K562 (cell line): ENCODE results near the gene TIGAR. TPM values are rescaled to one million over a fixed set of nuclear protein-coding genes. Genes with fewer than 3 reads are reported as not detected.

ENCODE experiments used
- ATAC-seq: fragments of 200-7000 bp; cut with Tn5 transposase; 3 replicates; pipeline ENCODE4 v1.9.1; 2020; ENCODE audit warnings: moderate library complexity
- BruUV-seq: library from RNA; stranded (reverse); fragments of 400-500 nt; replicated peaks from 2 replicates; lab custom pipeline; 2021; lab: Mats Ljungman, UMichigan
- CTCF ChIA-PET: fragments of 300-600 bp; formaldehyde crosslinking; extraction: SDS; loops from one replicate; lab custom pipeline; 2021; ENCODE audit warnings: low intra/inter-chr PET ratio; lab: Yijun Ruan, JAX
- POLR2A ChIA-PET: fragments of 300-600, 350-650 bp; sonication (Branson Sonifier 250); formaldehyde crosslinking; extraction: SDS; loops from one replicate; lab custom pipeline; 2021; ENCODE audit warnings: antibody characterized with exemption, inconsistent platforms; lab: Yijun Ruan, JAX
- DNase-seq, 4 experiments: peaks; one replicate each; pipeline versions ENCODE4 v3.0.0 to v3.0.0-alpha.2; 2011 to 2018; ENCODE audit warnings: low spot score in 3 of 4, mixed read lengths in 3 of 4; ENCODE audit errors: extremely low read depth in 1 of 4
- FAIRE-seq: peaks from 2 replicates; lab custom pipeline; 2011; peaks lifted over from hg19 to GRCh38; lab: Jason Lieb, UNC
- H2AFZ ChIP-seq: 2 replicates; pipeline ENCODE4 v1.6.0; 2011; ENCODE audit warnings: low read depth, low read length, control low read depth, inconsistent platforms
- H3K27ac ChIP-seq: fragments of 200-600 bp; 3 replicates; pipeline ENCODE4 v1.8.0; 2011; ENCODE audit warnings: low read depth, mild to moderate bottlenecking, control low read depth, inconsistent platforms, low read length, moderate library complexity, mixed read lengths; ENCODE audit errors: extremely low read depth
- H3K27me3 ChIP-seq, 2 experiments: fragments of 300-600 bp in 1 of 2; 2 replicates in 1 of 2; 3 replicates in 1 of 2; pipeline versions ENCODE4 v1.6.0 to v1.8.0; 2011; ENCODE audit warnings: inconsistent platforms in 2 of 2, low read length in 2 of 2, mild to moderate bottlenecking in 1 of 2, mixed read lengths in 1 of 2, moderate library complexity in 1 of 2; ENCODE audit not compliant: control insufficient read depth in 2 of 2, insufficient read depth in 2 of 2
- H3K36me3 ChIP-seq: fragments of 300-600 bp; 3 replicates; pipeline ENCODE4 v1.8.0; 2011; ENCODE audit warnings: mild to moderate bottlenecking, low read length, inconsistent platforms; ENCODE audit not compliant: control insufficient read depth, insufficient read depth
- H3K4me1 ChIP-seq, 2 experiments: fragments of 200-600 bp in 1 of 2; replicated peaks in 1 of 2; 2 replicates in 1 of 2; 3 replicates in 1 of 2; pipeline versions ENCODE4 v1.5.1 to v1.8.0; 2011; ENCODE audit warnings: inconsistent platforms in 2 of 2, low read length in 2 of 2, mild to moderate bottlenecking in 1 of 2, mixed read lengths in 1 of 2, moderate library complexity in 1 of 2; ENCODE audit not compliant: control insufficient read depth in 2 of 2, insufficient read depth in 2 of 2
- H3K4me2 ChIP-seq: 2 replicates; pipeline ENCODE4 v1.6.1; 2011; ENCODE audit warnings: low read length, control low read depth, inconsistent platforms, mixed read lengths; ENCODE audit not compliant: insufficient read depth
- H3K4me3 ChIP-seq: fragments of 200-600 bp; sonication (generic), shearing (Covaris generic); 2 replicates; pipeline ENCODE4 v1.5.1; 2016; ENCODE audit warnings: control low read depth, inconsistent platforms
- H3K79me2 ChIP-seq: fragments of 200-600 bp; 3 replicates; pipeline ENCODE4 v1.8.0; 2011; ENCODE audit warnings: low read length, inconsistent platforms; ENCODE audit not compliant: control insufficient read depth, insufficient read depth
- H3K9ac ChIP-seq, 2 experiments: 2 replicates each; pipeline versions ENCODE4 v1.6.0 to v1.6.1; 2011; ENCODE audit warnings: low read depth in 2 of 2, low read length in 2 of 2, control low read depth in 1 of 2, inconsistent platforms in 1 of 2, mild to moderate bottlenecking in 1 of 2, mixed read lengths in 1 of 2; ENCODE audit not compliant: insufficient read depth in 1 of 2
- H3K9me1 ChIP-seq: one replicate; pipeline ENCODE4 v1.6.0; 2011; ENCODE audit warnings: inconsistent platforms, mild to moderate bottlenecking, low read length, moderate library complexity; ENCODE audit not compliant: control insufficient read depth, insufficient read depth
- H3K9me3 ChIP-seq: replicated peaks from 2 replicates; pipeline ENCODE4 v1.5.1; 2011; ENCODE audit warnings: low read depth, low read length, inconsistent platforms; ENCODE audit not compliant: control insufficient read depth, insufficient read depth
- H4K20me1 ChIP-seq: replicated peaks from 2 replicates; pipeline ENCODE4 v1.6.1; 2011; ENCODE audit warnings: low read length, inconsistent platforms, mixed read lengths; ENCODE audit not compliant: control insufficient read depth, insufficient read depth
- ESRRB ChIP-seq: fragments of 250-450 bp; sonication (Bioruptor Pico); IDR thresholded peaks from 2 replicates; pipeline ENCODE4 v1.5.0; 2020; ENCODE audit warnings: mild to moderate bottlenecking, moderate library complexity, borderline replicate concordance
- ETV1 ChIP-seq: fragments of 450-650 bp; conservative IDR thresholded peaks from 2 replicates; pipeline ENCODE4 v1.6.1; 2016; ENCODE audit warnings: missing genetic modification characterization, control low read depth, low read depth, missing compliant biosample characterization
- HMBOX1 ChIP-seq: sonication (generic); IDR thresholded peaks from 2 replicates; pipeline ENCODE4 v1.6.1; 2016
- HNRNPLL ChIP-seq: fragments of 200-400 bp; formaldehyde crosslinking; IDR thresholded peaks from 2 replicates; pipeline ENCODE4 v1.6.1; 2017; ENCODE audit warnings: low read length, low read depth, mild to moderate bottlenecking; ENCODE audit not compliant: poor library complexity, severe bottlenecking
- NFE2L1 ChIP-seq: fragments of 450-650 bp; IDR thresholded peaks from 2 replicates; pipeline ENCODE4 v1.6.1; 2016; ENCODE audit warnings: missing genetic modification characterization, low read depth, mild to moderate bottlenecking, missing compliant biosample characterization, moderate library complexity, borderline replicate concordance
- REST ChIP-seq, 2 experiments: fragments of 450-650 bp; formaldehyde crosslinking in 1 of 2; IDR thresholded peaks; 2 replicates each; pipeline versions ENCODE4 v1.4.0 to v1.6.1; 2014 to 2020; ENCODE audit warnings: mild to moderate bottlenecking in 2 of 2, borderline replicate concordance in 1 of 2, low read depth in 1 of 2
- SMAD1 ChIP-seq: fragments of 150-350 bp; IDR thresholded peaks from 2 replicates; pipeline ENCODE4 v1.6.1; 2014; ENCODE audit warnings: low read length, low read depth; ENCODE audit not compliant: partially characterized antibody
- SMARCA4 ChIP-seq: fragments of 450-650 bp; IDR thresholded peaks from 2 replicates; pipeline ENCODE4 v1.6.1; 2016
- STAT5A ChIP-seq: IDR thresholded peaks from 2 replicates; pipeline ENCODE4 v1.6.1; 2012; ENCODE audit warnings: low read length, inconsistent platforms, borderline replicate concordance
- ZNF174 ChIP-seq: fragments of 250-450 bp; sonication (Bioruptor Pico); IDR thresholded peaks from 2 replicates; pipeline ENCODE4 v1.4.0; 2020; ENCODE audit warnings: mild to moderate bottlenecking
- ZNF449 ChIP-seq: fragments of 250-450 bp; sonication (Bioruptor Pico); IDR thresholded peaks from 2 replicates; pipeline ENCODE4 v1.8.0; 2022; ENCODE audit warnings: moderate library complexity, mild to moderate bottlenecking, inconsistent platforms
- WGBS: fragments of 100-300 bp; shearing (Covaris generic); methylation state at CpG from one replicate; pipeline ENCODE4 v1.1.6; 2016; ENCODE audit warnings: low coverage, mixed read lengths; ENCODE audit not compliant: insufficient coverage; ENCODE audit errors: missing lambda C conversion rate; 5-methylcytosine and 5-hydroxymethylcytosine counted together
- in situ Hi-C: fragments of 300-500 bp; cut with MboI; formaldehyde crosslinking; loops from 4 replicates; pipeline ENCODE4 v1.15.0; 2018; ENCODE audit warnings: inconsistent platforms, mixed read lengths
- intact Hi-C: fragments of 100-400 bp; cut with micrococcal nuclease; formaldehyde crosslinking; loops from 2 replicates; pipeline ENCODE4 v1.14.2; 2022
- polyA plus RNA-seq, 8 experiments: library from polyadenylated mRNA; depleted of rRNA in 4 of 8; stranded (reverse) in 5 of 8; unstranded in 3 of 8; fragments of >200 nt; fragmentation: Nextera tagmentation in 2 of 8; fragmentation: Illumina TruSeq in 1 of 8; extraction: Ambion mirVana in 2 of 8; extraction: Trizol in 1 of 8; gene quantifications; 2 replicates each; pipeline versions ENCODE4 v1.2.1 to v1.2.3, GENCODE V29; 2011 to 2014; ENCODE audit warnings: inconsistent platforms in 1 of 8, missing spikeins in 1 of 8
- total RNA-seq, 7 experiments: library from RNA; depleted of rRNA in 6 of 7; stranded (reverse); fragments of >200 nt in 6 of 7; fragmentation: Illumina TruSeq in 2 of 7; extraction: Trizol in 2 of 7; gene quantifications; 2 replicates each; pipeline versions ENCODE4 v1.2.1 to v1.2.3, GENCODE V29; 2011 to 2021; ENCODE audit warnings: low replicate concordance in 1 of 7

Gene TIGAR
- total and polyA plus RNA-seq, 9 of the 15 experiments (the other 6 are each of a cell fraction or from before 2014, with no cell fraction given) = 0.11 to 1.0 (median 0.53) TPM; not detected in 2

- DNase-seq (no peak), FAIRE-seq (no peak), ATAC-seq (no peak)
- H3K36me3 ChIP-seq = peaks cover 82% of the 10 kb centered on the region; the same call in 2 of the 3 replicates
- CTCF ChIA-PET = no interaction called here
- no peaks in the 10 kb centered on the region for H3K79me2 ChIP-seq
- no peak overlapping the region for H3K27ac ChIP-seq
- in situ Hi-C loops = no loop called here
- no peaks in the 10 kb centered on the region for H3K9me1 ChIP-seq
- no peaks in the 10 kb centered on the region for H3K27me3 ChIP-seq
- POLR2A ChIA-PET = interaction anchor here (0.6 kb wide), 1 partner anchor 11 kb away, joined by 3 read pairs; no protein-coding TSS in a partner anchor
- H3K4me1 ChIP-seq = no peaks in the 10 kb centered on the region
- 0 out of 2 replicates have a peak, but pooled peaks cover 12% of the 10 kb centered on the region for H4K20me1 ChIP-seq
- 88% methylated on average over 6 of the region's 11 CpGs for WGBS
- no peak overlapping the region for H2AFZ ChIP-seq
- intact Hi-C loops = no loop called here
- no peak overlapping the region for H3K4me3 ChIP-seq
- no TSS peak for BruUV-seq
- no peaks in the 10 kb centered on the region for H3K9me3 ChIP-seq
- H3K4me2 ChIP-seq = no peak overlapping the region
- H3K9ac ChIP-seq = no peak overlapping the region
- TF ChIP-seq NFE2L1 = no peak
- no peak for TF ChIP-seq SMARCA4
- no peak for TF ChIP-seq HNRNPLL
- no peak for TF ChIP-seq STAT5A
- no peak for TF ChIP-seq ETV1
- TF ChIP-seq HMBOX1 = no peak
- no peak for TF ChIP-seq ZNF174 (CRISPR knock-in tag)
- no peak for TF ChIP-seq REST (IDR thresholded peaks at IDR 0.05; ENCODE audit: borderline replicate concordance)
- TF ChIP-seq REST (CRISPR knock-in tag; IDR thresholded peaks at IDR 0.05; ENCODE audit: low read depth) = no peak
- no peak for TF ChIP-seq ESRRB
- TF ChIP-seq SMAD1 = no peak
- TF ChIP-seq ZNF449 (CRISPR knock-in tag) = no peak
Observed at GRCh38 chr12:4301932-4302501, 19.0 kb upstream of the TIGAR start.
